Measurements from ENCODE around the gene HMGB2. TPM values are rescaled to one million over a fixed set of nuclear protein-coding genes. Genes with fewer than 3 reads are reported as not detected.

The HMGB2 gene
- total RNA-seq, 1 donor: 30.4 TPM

DNA sequence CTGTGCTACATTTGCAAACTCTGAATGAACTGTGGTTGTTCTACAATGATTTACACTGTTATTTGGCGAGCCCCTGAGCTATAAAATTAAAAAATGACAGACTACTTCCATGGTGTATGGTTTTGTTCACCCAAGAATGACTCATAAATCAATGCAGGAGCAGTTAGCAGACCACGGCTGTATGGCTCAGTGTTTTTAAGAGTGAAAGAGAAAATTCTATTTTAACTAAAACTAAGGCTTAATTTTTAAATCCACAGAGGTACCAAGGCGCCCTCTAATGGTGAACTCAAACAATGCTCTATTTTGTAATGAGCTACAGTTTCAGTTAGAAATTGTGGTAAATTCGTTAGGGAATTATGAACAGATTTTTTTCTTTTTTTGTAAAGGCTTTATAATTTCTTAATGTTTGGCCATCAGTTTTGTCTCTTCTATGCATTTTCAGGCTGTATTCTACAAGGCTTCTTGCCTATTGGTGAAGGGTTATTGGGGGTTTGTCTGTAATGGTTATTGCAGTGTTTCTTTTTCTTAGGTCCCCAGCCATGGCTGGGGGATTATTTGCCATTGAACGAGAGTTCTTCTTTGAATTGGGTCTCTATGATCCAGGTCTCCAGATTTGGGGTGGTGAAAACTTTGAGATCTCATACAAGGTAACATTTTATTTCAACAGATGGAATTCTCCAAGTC lies 32.5 kb downstream of the HMGB2 start:
- peak overlapping the region; percentile 58 for H2AFZ ChIP-seq (ENCODE audit: low read length)
- H4K20me1 ChIP-seq (ENCODE audit: insufficient read depth, low read length): no peaks in the 10 kb centered on the region
- TF ChIP-seq, protein P1, sequence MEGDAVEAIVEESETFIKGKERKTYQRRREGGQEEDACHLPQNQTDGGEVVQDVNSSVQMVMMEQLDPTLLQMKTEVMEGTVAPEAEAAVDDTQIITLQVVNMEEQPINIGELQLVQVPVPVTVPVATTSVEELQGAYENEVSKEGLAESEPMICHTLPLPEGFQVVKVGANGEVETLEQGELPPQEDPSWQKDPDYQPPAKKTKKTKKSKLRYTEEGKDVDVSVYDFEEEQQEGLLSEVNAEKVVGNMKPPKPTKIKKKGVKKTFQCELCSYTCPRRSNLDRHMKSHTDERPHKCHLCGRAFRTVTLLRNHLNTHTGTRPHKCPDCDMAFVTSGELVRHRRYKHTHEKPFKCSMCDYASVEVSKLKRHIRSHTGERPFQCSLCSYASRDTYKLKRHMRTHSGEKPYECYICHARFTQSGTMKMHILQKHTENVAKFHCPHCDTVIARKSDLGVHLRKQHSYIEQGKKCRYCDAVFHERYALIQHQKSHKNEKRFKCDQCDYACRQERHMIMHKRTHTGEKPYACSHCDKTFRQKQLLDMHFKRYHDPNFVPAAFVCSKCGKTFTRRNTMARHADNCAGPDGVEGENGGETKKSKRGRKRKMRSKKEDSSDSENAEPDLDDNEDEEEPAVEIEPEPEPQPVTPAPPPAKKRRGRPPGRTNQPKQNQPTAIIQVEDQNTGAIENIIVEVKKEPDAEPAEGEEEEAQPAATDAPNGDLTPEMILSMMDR (IDR thresholded peaks at IDR 0.05; ENCODE audit: extremely low read depth, low read depth, low read length): peak; percentile 89

DNA sequence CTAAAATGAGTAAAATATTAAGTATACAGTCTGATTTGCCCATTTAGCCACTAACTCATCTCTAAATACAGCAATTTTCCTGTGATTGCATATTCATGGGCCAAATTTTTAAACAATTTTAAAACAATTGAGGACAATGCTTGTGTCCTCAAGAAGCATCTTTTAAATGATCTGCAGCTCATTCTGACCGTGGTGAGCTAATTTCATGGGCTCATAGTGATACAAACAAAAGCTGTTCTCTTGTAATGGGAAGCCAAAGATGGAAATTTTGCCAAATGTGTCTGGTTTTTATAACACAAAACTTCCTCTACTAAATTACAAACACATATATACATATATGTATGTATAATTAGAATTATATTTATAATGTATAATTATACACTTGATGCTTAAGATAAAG lies 39.7 kb downstream of the HMGB2 start:
- no peaks in the 10 kb centered on the region for H3K79me2 ChIP-seq (ENCODE audit: insufficient read depth, low read length)
- H4K20me1 ChIP-seq (ENCODE audit: insufficient read depth, low read length): no peaks in the 10 kb centered on the region
- H3K36me3 ChIP-seq (ENCODE audit: insufficient read depth, low read length): no peaks in the 10 kb centered on the region
- TF ChIP-seq, protein P1 (IDR thresholded peaks at IDR 0.05; ENCODE audit: extremely low read depth, low read depth, low read length): no peak
- no peaks in the 10 kb centered on the region for H3K27me3 ChIP-seq (ENCODE audit: insufficient read depth, low read length)
- H3K4me2 ChIP-seq (ENCODE audit: insufficient read depth, low read length): no peak overlapping the region
- no peak overlapping the region for H3K27ac ChIP-seq (ENCODE audit: low read depth, low read length)
- no peaks in the 10 kb centered on the region for H3K4me1 ChIP-seq (ENCODE audit: insufficient read depth, low read length)
- no peak overlapping the region for H3K4me3 ChIP-seq (ENCODE audit: insufficient read depth, low read length)
- H3K9me3 ChIP-seq (ENCODE audit: low read depth, low read length): no peaks in the 10 kb centered on the region
- no peak for DNase-seq (ENCODE audit: insufficient read length, low spot score, missing footprints)
- H2AFZ ChIP-seq (ENCODE audit: low read length): no peak overlapping the region

More for the DNA sequence above, 32.5 kb downstream of the HMGB2 start:
- Histone ChIP-seq H3K9me3 (ENCODE audit: low read depth, low read length) (no peaks in the 10 kb centered on the region), H3K36me3 (ENCODE audit: insufficient read depth, low read length) (no peaks in the 10 kb centered on the region), H3K27ac (ENCODE audit: low read depth, low read length) (no peak overlapping the region), H3K79me2 (ENCODE audit: insufficient read depth, low read length) (no peaks in the 10 kb centered on the region), H3K4me3 (ENCODE audit: insufficient read depth, low read length) (no peak overlapping the region), H3K4me1 (ENCODE audit: insufficient read depth, low read length) (no peaks in the 10 kb centered on the region), H3K27me3 (ENCODE audit: insufficient read depth, low read length) (no peaks in the 10 kb centered on the region), H3K4me2 (ENCODE audit: insufficient read depth, low read length) (peak overlapping the region; percentile 55)
- peak; percentile 37 for DNase-seq (ENCODE audit: insufficient read length, low spot score, missing footprints)

DNA sequence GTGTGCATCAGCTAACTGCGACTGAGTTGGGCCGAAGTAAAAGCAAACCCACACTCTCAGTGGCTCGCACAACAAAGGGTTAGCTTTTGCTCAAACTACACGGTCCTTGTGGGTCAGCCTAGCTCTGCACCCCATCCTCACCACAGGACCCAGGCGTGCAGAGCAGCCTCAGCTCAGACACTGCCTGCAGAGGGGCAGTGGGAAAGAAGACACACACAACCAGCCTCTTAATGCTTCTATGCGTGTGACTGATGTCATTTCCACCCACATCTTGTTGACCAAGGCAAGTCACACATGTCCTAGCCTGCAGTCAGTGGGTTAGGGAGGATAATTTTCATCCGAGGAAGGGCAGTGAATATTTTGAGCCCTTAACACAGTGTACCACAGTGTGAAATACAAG lies 40.5 kb downstream of the HMGB2 start:
- Histone ChIP-seq H3K36me3 (ENCODE audit: insufficient read depth, low read length) (no peaks in the 10 kb centered on the region), H3K79me2 (ENCODE audit: insufficient read depth, low read length) (no peaks in the 10 kb centered on the region), H4K20me1 (ENCODE audit: insufficient read depth, low read length) (no peaks in the 10 kb centered on the region), H2AFZ (ENCODE audit: low read length) (no peak overlapping the region), H3K27me3 (ENCODE audit: insufficient read depth, low read length) (no peaks in the 10 kb centered on the region), H3K4me1 (ENCODE audit: insufficient read depth, low read length) (no peaks in the 10 kb centered on the region), H3K4me3 (ENCODE audit: insufficient read depth, low read length) (no peak overlapping the region), H3K9me3 (ENCODE audit: low read depth, low read length) (no peaks in the 10 kb centered on the region), H3K4me2 (ENCODE audit: insufficient read depth, low read length) (no peak overlapping the region), H3K27ac (ENCODE audit: low read depth, low read length) (no peak overlapping the region)
- TF ChIP-seq, protein P1 (IDR thresholded peaks at IDR 0.05; ENCODE audit: extremely low read depth, low read depth, low read length): no peak
- DNase-seq (ENCODE audit: insufficient read length, low spot score, missing footprints): no peak

DNA sequence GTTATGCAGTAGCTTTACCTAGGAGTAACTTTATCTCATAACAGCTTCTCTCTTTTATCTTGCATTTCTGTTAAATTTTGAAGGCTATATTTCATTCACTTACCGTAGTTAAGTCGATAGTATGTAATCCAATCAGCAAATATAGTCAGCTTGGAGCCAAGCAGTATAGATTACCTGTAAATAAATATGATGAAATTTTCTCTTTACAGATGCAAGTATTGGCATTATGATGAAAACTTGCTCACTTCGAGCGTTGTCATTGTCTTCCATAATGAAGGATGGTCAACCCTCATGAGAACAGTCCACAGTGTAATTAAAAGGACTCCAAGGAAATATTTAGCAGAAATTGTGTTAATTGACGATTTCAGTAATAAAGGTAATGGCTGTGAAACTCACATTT lies 42.3 kb downstream of the HMGB2 start:
- no peak overlapping the region for H3K27ac ChIP-seq (ENCODE audit: low read depth, low read length)
- H3K79me2 ChIP-seq (ENCODE audit: insufficient read depth, low read length): no peaks in the 10 kb centered on the region
- no peak for DNase-seq (ENCODE audit: insufficient read length, low spot score, missing footprints)

More for the DNA sequence above, 42.3 kb downstream of the HMGB2 start:
- TF ChIP-seq, protein P1 (IDR thresholded peaks at IDR 0.05; ENCODE audit: extremely low read depth, low read depth, low read length): no peak
- Histone ChIP-seq H3K4me3 (ENCODE audit: insufficient read depth, low read length) (no peak overlapping the region), H3K36me3 (ENCODE audit: insufficient read depth, low read length) (no peaks in the 10 kb centered on the region), H3K27me3 (ENCODE audit: insufficient read depth, low read length) (no peaks in the 10 kb centered on the region), H2AFZ (ENCODE audit: low read length) (no peak overlapping the region), H3K9me3 (ENCODE audit: low read depth, low read length) (peaks cover 2% of the 10 kb centered on the region), H3K4me1 (ENCODE audit: insufficient read depth, low read length) (no peaks in the 10 kb centered on the region), H3K4me2 (ENCODE audit: insufficient read depth, low read length) (no peak overlapping the region), H4K20me1 (ENCODE audit: insufficient read depth, low read length) (no peaks in the 10 kb centered on the region)

Data from osteoblast (primary cell).